ENCODE data around the gene DNAH10.

DNA sequence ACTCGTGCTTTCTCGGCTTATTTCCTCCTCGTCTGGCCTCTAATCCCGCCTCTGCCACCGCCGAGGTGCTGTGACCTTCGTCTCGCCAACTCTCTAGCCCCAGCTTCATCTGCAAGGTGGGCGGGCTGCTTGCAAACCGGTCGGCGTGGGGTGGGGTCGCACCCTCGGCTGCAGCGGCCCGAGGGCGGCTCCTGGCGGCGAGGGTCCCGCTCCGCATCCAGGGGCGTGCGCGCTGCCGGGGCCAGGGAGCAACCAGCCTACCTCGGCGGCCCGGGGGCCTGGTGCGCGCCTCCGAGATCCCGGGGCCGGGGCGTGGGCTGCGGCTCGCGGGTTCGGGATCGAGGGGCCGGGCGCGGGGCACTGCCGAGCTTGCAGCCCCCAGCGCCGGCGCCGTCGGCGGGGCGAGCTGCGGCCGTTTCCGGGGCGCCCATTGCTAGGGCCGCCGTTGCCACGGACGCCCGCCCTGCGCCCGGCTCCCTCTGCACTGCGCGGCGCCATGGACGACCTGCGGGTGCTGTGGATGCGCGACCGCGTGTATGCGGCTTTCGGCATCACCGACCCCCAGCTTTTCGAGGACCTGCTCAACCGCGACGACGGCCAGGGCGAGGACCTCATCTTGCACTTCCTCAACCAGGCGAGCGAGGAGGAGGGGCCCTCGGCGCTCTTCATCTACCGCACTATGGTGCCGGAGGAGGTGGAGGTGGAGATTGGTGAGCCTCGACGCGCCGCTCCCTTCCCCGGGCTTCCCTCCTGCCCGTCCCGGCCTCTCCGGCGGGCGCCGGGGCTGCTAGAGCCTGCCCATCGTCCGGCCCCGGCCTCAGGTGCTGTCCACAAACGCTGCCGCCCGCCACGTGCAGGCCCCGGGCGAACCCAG is at the start of gene DNAH10:
- no peak for TF ChIP-seq PAX8 (IDR thresholded peaks at IDR 0.05)
- TF ChIP-seq GABPA (IDR thresholded peaks at IDR 0.05; ENCODE audit: low read depth) = no peak
- peak; percentile 97 for TF ChIP-seq SIN3A (IDR thresholded peaks at IDR 0.05; ENCODE audit: low read depth, low read length)
- TF ChIP-seq, protein P1, sequence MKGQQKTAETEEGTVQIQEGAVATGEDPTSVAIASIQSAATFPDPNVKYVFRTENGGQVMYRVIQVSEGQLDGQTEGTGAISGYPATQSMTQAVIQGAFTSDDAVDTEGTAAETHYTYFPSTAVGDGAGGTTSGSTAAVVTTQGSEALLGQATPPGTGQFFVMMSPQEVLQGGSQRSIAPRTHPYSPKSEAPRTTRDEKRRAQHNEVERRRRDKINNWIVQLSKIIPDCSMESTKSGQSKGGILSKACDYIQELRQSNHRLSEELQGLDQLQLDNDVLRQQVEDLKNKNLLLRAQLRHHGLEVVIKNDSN (IDR thresholded peaks at IDR 0.05; ENCODE audit: borderline replicate concordance, extremely low read length, insufficient read depth, low read depth, low read length) = no peak
- TF ChIP-seq, protein P2, sequence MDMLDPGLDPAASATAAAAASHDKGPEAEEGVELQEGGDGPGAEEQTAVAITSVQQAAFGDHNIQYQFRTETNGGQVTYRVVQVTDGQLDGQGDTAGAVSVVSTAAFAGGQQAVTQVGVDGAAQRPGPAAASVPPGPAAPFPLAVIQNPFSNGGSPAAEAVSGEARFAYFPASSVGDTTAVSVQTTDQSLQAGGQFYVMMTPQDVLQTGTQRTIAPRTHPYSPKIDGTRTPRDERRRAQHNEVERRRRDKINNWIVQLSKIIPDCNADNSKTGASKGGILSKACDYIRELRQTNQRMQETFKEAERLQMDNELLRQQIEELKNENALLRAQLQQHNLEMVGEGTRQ (IDR thresholded peaks at IDR 0.05; ENCODE audit: borderline replicate concordance, low read depth, low read length) = no peak
- no peak for TF ChIP-seq POLR2AphosphoS5 (IDR thresholded peaks at IDR 0.05; ENCODE audit: low read length)
- TF ChIP-seq, protein P3, sequence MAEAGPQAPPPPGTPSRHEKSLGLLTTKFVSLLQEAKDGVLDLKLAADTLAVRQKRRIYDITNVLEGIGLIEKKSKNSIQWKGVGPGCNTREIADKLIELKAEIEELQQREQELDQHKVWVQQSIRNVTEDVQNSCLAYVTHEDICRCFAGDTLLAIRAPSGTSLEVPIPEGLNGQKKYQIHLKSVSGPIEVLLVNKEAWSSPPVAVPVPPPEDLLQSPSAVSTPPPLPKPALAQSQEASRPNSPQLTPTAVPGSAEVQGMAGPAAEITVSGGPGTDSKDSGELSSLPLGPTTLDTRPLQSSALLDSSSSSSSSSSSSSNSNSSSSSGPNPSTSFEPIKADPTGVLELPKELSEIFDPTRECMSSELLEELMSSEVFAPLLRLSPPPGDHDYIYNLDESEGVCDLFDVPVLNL (IDR thresholded peaks at IDR 0.05; ENCODE audit: low read depth, low read length) = no peak
- TF ChIP-seq, protein P4, sequence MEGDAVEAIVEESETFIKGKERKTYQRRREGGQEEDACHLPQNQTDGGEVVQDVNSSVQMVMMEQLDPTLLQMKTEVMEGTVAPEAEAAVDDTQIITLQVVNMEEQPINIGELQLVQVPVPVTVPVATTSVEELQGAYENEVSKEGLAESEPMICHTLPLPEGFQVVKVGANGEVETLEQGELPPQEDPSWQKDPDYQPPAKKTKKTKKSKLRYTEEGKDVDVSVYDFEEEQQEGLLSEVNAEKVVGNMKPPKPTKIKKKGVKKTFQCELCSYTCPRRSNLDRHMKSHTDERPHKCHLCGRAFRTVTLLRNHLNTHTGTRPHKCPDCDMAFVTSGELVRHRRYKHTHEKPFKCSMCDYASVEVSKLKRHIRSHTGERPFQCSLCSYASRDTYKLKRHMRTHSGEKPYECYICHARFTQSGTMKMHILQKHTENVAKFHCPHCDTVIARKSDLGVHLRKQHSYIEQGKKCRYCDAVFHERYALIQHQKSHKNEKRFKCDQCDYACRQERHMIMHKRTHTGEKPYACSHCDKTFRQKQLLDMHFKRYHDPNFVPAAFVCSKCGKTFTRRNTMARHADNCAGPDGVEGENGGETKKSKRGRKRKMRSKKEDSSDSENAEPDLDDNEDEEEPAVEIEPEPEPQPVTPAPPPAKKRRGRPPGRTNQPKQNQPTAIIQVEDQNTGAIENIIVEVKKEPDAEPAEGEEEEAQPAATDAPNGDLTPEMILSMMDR (IDR thresholded peaks at IDR 0.05 in 2 of 3, conservative IDR thresholded peaks at IDR 0.05 in 1 of 3; ENCODE audit: control insufficient read depth in 2 of 3, extremely low read depth in 1 of 3, insufficient read depth in 1 of 3, low read depth in 3 of 3, low read length in 3 of 3) = peak; percentile 51 to 65 (median 56); a peak in 5 of 6 replicates
- no peak for TF ChIP-seq CHD1 (IDR thresholded peaks at IDR 0.05; ENCODE audit: low read depth, low read length)
- TF ChIP-seq JUNB (IDR thresholded peaks at IDR 0.05) = no peak
- TF ChIP-seq ZZZ3 (IDR thresholded peaks at IDR 0.05; ENCODE audit: control insufficient read depth, insufficient read length, low read depth) = no peak
- no peak for TF ChIP-seq JUND (IDR thresholded peaks at IDR 0.05; ENCODE audit: low read depth, low read length)
- TF ChIP-seq, protein P5, sequence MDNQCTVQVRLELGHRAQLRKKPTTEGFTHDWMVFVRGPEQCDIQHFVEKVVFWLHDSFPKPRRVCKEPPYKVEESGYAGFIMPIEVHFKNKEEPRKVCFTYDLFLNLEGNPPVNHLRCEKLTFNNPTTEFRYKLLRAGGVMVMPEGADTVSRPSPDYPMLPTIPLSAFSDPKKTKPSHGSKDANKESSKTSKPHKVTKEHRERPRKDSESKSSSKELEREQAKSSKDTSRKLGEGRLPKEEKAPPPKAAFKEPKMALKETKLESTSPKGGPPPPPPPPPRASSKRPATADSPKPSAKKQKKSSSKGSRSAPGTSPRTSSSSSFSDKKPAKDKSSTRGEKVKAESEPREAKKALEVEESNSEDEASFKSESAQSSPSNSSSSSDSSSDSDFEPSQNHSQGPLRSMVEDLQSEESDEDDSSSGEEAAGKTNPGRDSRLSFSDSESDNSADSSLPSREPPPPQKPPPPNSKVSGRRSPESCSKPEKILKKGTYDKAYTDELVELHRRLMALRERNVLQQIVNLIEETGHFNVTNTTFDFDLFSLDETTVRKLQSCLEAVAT (IDR thresholded peaks at IDR 0.05) = no peak
- no peak for TF ChIP-seq STAT3 (IDR thresholded peaks at IDR 0.05; ENCODE audit: low read depth, low read length)
